GM10266 (cell line): ENCODE data around the gene INTS11.

Source experiments
- DNase-seq: peaks from one replicate; pipeline ENCODE4 v3.0.0; 2012; ENCODE audit errors: extremely low spot score
- TF ChIP-seq, protein P1 (sequence below): IDR thresholded peaks from 2 replicates; pipeline ENCODE4 v1.5.1; 2012; ENCODE audit warnings: mild to moderate bottlenecking, low read depth; ENCODE audit not compliant: control insufficient read depth, insufficient read depth; ENCODE audit errors: missing control alignments

The INTS11 gene

GRCh38 chr1:1329304-1330210, 5.1 kb upstream of the INTS11 start:
- TF ChIP-seq, protein P1, sequence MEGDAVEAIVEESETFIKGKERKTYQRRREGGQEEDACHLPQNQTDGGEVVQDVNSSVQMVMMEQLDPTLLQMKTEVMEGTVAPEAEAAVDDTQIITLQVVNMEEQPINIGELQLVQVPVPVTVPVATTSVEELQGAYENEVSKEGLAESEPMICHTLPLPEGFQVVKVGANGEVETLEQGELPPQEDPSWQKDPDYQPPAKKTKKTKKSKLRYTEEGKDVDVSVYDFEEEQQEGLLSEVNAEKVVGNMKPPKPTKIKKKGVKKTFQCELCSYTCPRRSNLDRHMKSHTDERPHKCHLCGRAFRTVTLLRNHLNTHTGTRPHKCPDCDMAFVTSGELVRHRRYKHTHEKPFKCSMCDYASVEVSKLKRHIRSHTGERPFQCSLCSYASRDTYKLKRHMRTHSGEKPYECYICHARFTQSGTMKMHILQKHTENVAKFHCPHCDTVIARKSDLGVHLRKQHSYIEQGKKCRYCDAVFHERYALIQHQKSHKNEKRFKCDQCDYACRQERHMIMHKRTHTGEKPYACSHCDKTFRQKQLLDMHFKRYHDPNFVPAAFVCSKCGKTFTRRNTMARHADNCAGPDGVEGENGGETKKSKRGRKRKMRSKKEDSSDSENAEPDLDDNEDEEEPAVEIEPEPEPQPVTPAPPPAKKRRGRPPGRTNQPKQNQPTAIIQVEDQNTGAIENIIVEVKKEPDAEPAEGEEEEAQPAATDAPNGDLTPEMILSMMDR, result no peak
- no peak for DNase-seq

DNA sequence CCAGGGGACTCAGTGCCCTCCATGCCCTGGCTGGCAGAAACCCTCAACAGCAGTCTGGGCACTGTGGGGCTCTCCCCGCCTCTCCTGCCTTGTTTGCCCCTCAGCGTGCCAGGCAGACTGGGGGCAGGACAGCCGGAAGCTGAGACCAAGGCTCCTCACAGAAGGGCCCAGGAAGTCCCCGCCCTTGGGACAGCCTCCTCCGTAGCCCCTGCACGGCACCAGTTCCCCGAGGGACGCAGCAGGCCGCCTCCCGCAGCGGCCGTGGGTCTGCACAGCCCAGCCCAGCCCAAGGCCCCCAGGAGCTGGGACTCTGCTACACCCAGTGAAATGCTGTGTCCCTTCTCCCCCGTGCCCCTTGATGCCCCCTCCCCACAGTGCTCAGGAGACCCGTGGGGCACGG, 3.8 kb upstream of the INTS11 start:
- TF ChIP-seq, protein P1, result no peak
- no peak for DNase-seq

DNA sequence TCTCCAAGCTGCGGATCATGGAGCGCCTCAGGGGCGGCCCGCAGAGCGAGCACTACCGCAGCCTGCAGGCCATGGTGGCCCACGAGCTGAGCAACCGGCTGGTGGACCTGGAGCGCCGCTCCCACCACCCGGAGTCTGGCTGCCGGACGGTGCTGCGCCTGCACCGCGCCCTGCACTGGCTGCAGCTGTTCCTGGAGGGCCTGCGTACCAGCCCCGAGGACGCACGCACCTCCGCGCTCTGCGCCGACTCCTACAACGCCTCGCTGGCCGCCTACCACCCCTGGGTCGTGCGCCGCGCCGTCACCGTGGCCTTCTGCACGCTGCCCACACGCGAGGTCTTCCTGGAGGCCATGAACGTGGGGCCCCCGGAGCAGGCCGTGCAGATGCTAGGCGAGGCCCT, 2.8 kb upstream of the INTS11 start:
- TF ChIP-seq, protein P1, result no peak
- no peak for DNase-seq

- DNase-seq, result no peak
- TF ChIP-seq, protein P1, result no peak
Measured at GRCh38 chr1:1326075-1326605, 1.7 kb upstream of the INTS11 start.

DNA sequence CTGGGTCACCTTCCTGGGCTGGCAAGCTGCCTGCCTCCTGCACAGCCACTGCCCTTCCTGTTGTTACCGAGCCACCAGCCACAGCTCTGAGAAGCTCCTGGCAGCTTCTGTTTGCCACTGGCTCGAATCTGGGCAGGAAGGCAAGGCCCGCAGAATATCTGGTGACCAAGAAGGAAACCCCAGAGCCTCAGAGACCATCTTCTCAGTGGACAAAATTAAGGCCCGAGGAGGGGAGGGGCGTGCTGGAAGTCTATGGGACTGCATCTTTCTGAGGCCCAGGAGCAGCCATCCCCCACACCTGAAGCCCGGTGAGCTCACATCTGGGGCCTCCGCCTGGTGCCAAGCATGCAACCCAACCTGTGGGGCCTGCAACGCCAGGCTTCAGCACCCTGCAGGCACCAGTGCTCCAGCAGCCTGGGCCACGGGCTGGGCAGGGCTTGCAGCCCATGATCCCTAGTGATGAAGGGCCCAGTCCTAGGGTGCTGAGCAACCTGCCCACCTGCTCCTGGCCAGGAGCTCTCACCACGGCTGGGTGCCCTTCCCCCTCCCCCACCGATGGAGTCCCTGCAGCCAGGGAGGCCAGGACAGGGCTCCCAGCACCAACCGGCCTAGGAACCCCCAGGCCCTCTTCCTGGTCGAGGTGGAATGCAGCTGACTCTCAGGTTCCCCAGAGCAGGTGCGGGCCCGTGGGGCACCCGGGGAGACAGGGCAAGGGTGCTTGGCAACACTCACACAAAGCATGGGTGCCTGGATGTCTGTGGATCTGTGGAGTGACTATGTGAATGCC, 1.0 kb upstream of the INTS11 start:
- no peak for DNase-seq
- TF ChIP-seq, protein P1, result no peak

- TF ChIP-seq, protein P1, result no peak
- DNase-seq, result no peak
Measured at GRCh38 chr1:1324084-1324523, 356 bp downstream of the INTS11 start.
